Uterus (tissue), 4 donors: ENCODE measurements around the gene PCDHGB2. TPM values are rescaled to one million over a fixed set of nuclear protein-coding genes. Genes with fewer than 3 reads are reported as not detected.
"Not testable (repeated sequence)": the region's sequence is repeated elsewhere in the genome, so short reads cannot be mapped to it uniquely, and the experiment has no call there.

Source experiments
- DNase-seq, 2 donors: peaks; one replicate each; pipeline ENCODE4 v3.0.0-alpha.2; 2019 to 2020
- H3K27ac ChIP-seq, 2 donors: fragments of 200-600 bp; sonication (generic); 1 replicate in 1 of 2; 2 replicates in 1 of 2; pipeline ENCODE4 v1.5.1; 2016 to 2018
- H3K27me3 ChIP-seq, 2 donors: fragments of 200-600 bp; sonication (generic); one replicate each; pipeline ENCODE4 v1.5.1; 2018 to 2019; ENCODE audit warnings: control low read depth in 1 of 2
- H3K36me3 ChIP-seq, 2 donors: fragments of 200-600 bp; sonication (generic); one replicate each; pipeline ENCODE4 v1.5.1; 2019; ENCODE audit warnings: control low read depth in 1 of 2
- H3K4me1 ChIP-seq, 2 donors: fragments of 200-600 bp; sonication (generic); one replicate each; pipeline ENCODE4 v1.5.1; 2018 to 2019; ENCODE audit warnings: control low read depth in 1 of 2
- H3K4me3 ChIP-seq, 2 donors: fragments of 200-600 bp; sonication (generic); 1 replicate in 1 of 2; 2 replicates in 1 of 2; pipeline ENCODE4 v1.5.1; 2018 to 2019; ENCODE audit warnings: mild to moderate bottlenecking in 1 of 2
- H3K9me3 ChIP-seq, 2 donors: fragments of 200-600 bp; sonication (generic); one replicate each; pipeline ENCODE4 v1.5.1; 2019; ENCODE audit warnings: control low read depth in 1 of 2
- POLR2A ChIP-seq, 2 donors: fragments of 450-650 bp; IDR thresholded peaks; one replicate each; pipeline ENCODE4 v1.6.1; 2016; ENCODE audit warnings: antibody characterized with exemption in 2 of 2, mild to moderate bottlenecking in 1 of 2, moderate library complexity in 1 of 2
- intact Hi-C: fragments of 100-400 bp; cut with DNase I; formaldehyde crosslinking; loops from one replicate; pipeline ENCODE4 v1.15.1; 2023; ENCODE audit warnings: low total_unique reads
- total RNA-seq, 4 donors: library from RNA; depleted of rRNA in 3 of 4; stranded (reverse); fragments of >200 nt in 3 of 4; gene quantifications; one replicate each; pipeline versions ENCODE4 v1.1.0 to v1.2.4, GENCODE V29; 2014 to 2023
- TF ChIP-seq, protein P1 (sequence below), 4 experiments: fragments of 200-600 bp in 2 of 4; fragments of 450-650 bp in 2 of 4; sonication (generic) in 2 of 4; IDR thresholded peaks; one replicate each; pipeline ENCODE4 v1.5.1; 2016 to 2019; ENCODE audit warnings: antibody characterized with exemption in 4 of 4, mild to moderate bottlenecking in 2 of 4, moderate library complexity in 1 of 4
- donor health status: DM: yes; HTN: yes; CAD: no.

PCDHGB2 gene
- total RNA-seq, 4 donors from 2014 or later, result 0.59 to 17.9 (median 8.7) TPM

DNA sequence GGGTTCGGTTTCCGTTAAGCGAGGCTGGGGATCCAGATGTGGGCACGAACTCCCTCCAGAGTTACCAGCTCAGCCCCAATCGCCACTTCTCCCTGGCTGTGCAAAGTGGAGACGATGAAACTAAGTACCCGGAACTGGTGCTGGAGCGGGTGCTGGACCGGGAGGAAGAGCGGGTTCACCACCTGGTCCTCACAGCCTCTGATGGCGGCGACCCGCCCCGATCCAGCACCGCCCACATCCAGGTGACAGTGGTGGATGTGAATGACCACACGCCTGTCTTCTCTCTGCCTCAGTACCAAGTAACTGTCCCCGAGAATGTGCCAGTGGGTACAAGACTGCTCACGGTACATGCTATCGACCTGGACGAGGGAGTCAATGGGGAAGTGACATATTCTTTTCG, 23.6 kb downstream of the PCDHGB2 start:
- intact Hi-C loops, result no loop called here
- TF ChIP-seq, protein P1, sequence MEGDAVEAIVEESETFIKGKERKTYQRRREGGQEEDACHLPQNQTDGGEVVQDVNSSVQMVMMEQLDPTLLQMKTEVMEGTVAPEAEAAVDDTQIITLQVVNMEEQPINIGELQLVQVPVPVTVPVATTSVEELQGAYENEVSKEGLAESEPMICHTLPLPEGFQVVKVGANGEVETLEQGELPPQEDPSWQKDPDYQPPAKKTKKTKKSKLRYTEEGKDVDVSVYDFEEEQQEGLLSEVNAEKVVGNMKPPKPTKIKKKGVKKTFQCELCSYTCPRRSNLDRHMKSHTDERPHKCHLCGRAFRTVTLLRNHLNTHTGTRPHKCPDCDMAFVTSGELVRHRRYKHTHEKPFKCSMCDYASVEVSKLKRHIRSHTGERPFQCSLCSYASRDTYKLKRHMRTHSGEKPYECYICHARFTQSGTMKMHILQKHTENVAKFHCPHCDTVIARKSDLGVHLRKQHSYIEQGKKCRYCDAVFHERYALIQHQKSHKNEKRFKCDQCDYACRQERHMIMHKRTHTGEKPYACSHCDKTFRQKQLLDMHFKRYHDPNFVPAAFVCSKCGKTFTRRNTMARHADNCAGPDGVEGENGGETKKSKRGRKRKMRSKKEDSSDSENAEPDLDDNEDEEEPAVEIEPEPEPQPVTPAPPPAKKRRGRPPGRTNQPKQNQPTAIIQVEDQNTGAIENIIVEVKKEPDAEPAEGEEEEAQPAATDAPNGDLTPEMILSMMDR (IDR thresholded peaks at IDR 0.05), result no peak
- no peak for TF ChIP-seq POLR2A (IDR thresholded peaks at IDR 0.05)
- Histone ChIP-seq H3K4me3 (no peak overlapping the region), H3K4me1 (no peaks in the 10 kb centered on the region), H3K36me3 (no peaks in the 10 kb centered on the region), H3K27ac (no peak overlapping the region), H3K9me3 (peaks cover 0 to 86% of the 10 kb centered on the region in 2 donors), H3K27me3 (no peaks in the 10 kb centered on the region)
- no peak for DNase-seq

DNA sequence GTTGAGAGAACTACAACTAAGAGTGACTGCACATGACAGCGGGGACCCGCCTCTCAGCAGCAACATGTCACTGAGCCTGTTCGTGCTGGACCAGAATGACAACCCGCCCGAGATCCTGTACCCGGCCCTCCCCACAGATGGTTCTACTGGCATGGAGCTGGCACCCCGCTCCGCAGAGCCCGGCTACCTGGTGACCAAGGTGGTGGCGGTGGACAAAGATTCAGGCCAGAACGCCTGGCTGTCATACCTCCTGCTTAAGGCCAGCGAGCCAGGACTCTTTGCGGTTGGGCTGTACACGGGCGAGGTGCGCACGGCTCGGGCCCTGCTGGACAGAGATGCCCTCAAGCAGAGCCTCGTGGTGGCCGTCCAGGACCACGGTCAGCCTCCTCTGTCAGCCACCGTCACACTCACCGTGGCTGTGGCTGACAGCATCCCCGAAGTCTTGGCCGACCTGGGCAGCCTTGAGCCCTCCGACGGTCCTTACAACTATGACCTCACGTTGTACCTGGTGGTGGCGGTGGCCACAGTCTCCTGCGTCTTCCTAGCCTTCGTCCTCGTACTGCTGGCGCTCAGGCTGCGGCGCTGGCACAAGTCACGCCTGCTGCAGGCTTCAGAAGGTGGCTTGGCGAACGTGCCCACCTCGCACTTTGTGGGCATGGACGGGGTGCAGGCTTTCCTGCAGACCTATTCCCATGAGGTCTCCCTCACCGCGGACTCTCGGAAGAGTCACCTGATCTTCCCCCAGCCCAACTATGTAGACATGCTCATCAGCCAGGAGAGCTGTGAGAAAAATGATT, 24.9 kb downstream of the PCDHGB2 start:
- no peak overlapping the region for H3K4me3 ChIP-seq
- H3K4me1 ChIP-seq, result no peaks in the 10 kb centered on the region
- intact Hi-C loops, result no loop called here
- H3K27ac ChIP-seq, result no peak overlapping the region
- H3K27me3 ChIP-seq, result no peaks in the 10 kb centered on the region
- TF ChIP-seq, protein P1 (IDR thresholded peaks at IDR 0.05), result no peak
- TF ChIP-seq POLR2A (IDR thresholded peaks at IDR 0.05), result no peak
- no peak for DNase-seq
- H3K36me3 ChIP-seq, result no peaks in the 10 kb centered on the region
- peaks cover 0 to 89% of the 10 kb centered on the region in 2 donors for H3K9me3 ChIP-seq

DNA sequence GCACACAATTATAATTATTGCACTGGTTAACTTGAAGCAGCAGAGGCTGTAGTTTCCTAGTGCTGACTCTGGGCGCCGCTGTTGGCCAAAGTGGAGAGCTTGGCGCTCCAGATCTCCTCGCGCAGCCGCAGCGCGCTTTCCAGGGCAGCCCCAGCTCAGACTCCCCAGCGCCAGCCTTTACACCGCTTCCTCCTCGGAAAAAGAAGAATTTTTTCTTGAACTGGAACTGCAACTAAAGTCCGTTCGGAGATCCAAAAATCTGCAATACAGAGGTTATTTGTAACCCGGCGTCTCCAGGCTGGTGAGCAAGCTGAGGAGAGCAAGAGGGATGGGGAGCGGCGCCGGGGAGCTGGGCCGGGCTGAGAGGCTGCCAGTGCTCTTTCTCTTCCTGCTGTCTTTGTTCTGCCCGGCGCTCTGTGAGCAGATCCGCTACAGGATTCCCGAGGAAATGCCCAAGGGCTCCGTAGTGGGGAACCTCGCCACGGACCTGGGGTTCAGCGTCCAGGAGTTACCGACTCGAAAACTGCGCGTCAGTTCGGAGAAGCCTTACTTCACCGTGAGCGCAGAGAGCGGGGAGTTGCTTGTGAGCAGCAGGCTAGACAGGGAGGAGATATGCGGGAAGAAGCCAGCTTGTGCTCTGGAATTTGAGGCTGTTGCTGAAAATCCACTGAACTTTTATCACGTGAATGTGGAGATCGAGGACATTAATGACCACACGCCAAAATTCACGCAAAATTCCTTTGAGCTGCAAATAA, 27.9 kb downstream of the PCDHGB2 start, which contains the start of gene PCDHGB4:
PCDHGB4 (plus strand) TSS at position 142 of the 755 bp plus-strand sequence; CDS start at position 329, 187 bp downstream.
- H3K9me3 ChIP-seq, result peaks cover 0 to 86% of the 10 kb centered on the region in 2 donors
- TF ChIP-seq, protein P1 (IDR thresholded peaks at IDR 0.05), result peak in 1 of 4 experiments; percentile 27
- H3K27me3 ChIP-seq, H3K4me1 ChIP-seq, H3K27ac ChIP-seq, H3K4me3 ChIP-seq, DNase-seq, intact Hi-C loops, H3K36me3 ChIP-seq: not testable (repeated sequence)

DNA sequence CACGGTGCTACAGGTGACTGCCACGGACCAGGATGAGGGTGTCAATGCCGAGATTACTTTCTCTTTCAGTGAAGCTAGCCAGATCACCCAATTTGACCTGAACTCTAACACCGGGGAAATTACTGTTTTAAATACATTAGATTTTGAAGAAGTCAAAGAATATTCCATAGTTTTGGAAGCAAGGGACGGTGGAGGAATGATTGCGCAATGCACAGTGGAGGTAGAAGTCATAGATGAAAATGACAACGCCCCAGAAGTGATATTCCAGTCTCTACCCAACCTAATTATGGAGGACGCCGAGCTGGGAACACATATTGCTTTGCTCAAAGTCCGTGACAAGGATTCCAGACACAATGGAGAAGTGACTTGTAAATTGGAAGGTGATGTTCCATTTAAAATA, 28.9 kb downstream of the PCDHGB2 start:
- no peak overlapping the region for H3K4me3 ChIP-seq
- TF ChIP-seq, protein P1 (IDR thresholded peaks at IDR 0.05), result no peak
- TF ChIP-seq POLR2A (IDR thresholded peaks at IDR 0.05), result no peak
- H3K27me3 ChIP-seq, result no peaks in the 10 kb centered on the region
- no peak for DNase-seq
- H3K4me1 ChIP-seq, result no peaks in the 10 kb centered on the region
- intact Hi-C loops, result no loop called here
- H3K36me3 ChIP-seq, result no peaks in the 10 kb centered on the region
- H3K27ac ChIP-seq, result no peak overlapping the region
- peaks cover 0 to 86% of the 10 kb centered on the region in 2 donors for H3K9me3 ChIP-seq
